Measurements from ENCODE around the gene ZNHIT2.

DNA sequence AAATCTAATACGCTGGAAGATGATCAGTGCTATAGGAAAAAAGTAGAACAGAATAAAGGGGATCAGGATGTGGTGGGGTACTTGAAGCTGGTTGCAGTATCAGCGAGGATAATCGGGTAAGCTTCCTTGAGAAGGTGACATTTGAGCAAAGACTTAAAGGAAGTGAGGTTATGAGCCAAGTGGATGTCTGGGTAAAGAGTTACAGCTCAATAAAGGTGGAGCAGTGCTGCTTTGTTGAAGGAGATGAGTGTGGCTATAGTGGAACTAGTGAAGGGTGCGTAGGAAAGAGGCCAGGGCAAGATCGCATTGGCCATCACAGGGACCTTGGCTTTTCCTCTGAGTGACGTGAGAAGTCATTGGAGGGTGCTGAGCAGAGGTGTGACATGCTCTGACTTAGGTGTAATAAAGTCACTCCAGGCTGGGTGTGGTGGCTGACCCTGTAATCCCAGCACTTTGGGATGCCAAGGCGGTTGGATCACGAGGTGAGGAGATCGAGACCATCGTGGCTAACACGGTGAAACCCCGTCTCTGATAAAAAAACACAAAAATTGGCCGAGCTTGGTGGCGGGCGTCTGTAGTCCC, 19.1 kb upstream of the ZNHIT2 start:
- TF ChIP-seq, protein P1, sequence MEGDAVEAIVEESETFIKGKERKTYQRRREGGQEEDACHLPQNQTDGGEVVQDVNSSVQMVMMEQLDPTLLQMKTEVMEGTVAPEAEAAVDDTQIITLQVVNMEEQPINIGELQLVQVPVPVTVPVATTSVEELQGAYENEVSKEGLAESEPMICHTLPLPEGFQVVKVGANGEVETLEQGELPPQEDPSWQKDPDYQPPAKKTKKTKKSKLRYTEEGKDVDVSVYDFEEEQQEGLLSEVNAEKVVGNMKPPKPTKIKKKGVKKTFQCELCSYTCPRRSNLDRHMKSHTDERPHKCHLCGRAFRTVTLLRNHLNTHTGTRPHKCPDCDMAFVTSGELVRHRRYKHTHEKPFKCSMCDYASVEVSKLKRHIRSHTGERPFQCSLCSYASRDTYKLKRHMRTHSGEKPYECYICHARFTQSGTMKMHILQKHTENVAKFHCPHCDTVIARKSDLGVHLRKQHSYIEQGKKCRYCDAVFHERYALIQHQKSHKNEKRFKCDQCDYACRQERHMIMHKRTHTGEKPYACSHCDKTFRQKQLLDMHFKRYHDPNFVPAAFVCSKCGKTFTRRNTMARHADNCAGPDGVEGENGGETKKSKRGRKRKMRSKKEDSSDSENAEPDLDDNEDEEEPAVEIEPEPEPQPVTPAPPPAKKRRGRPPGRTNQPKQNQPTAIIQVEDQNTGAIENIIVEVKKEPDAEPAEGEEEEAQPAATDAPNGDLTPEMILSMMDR (IDR thresholded peaks at IDR 0.05; ENCODE audit: borderline replicate concordance, extremely low read depth, low read length, poor library complexity, severe bottlenecking) = no peak
- TF ChIP-seq EZH2 (IDR thresholded peaks at IDR 0.05; ENCODE audit: borderline replicate concordance, low read depth, low read length, severe bottlenecking) = no peak

Data from DND-41 (cell line).